ENCODE results near the gene SELL.

DNA sequence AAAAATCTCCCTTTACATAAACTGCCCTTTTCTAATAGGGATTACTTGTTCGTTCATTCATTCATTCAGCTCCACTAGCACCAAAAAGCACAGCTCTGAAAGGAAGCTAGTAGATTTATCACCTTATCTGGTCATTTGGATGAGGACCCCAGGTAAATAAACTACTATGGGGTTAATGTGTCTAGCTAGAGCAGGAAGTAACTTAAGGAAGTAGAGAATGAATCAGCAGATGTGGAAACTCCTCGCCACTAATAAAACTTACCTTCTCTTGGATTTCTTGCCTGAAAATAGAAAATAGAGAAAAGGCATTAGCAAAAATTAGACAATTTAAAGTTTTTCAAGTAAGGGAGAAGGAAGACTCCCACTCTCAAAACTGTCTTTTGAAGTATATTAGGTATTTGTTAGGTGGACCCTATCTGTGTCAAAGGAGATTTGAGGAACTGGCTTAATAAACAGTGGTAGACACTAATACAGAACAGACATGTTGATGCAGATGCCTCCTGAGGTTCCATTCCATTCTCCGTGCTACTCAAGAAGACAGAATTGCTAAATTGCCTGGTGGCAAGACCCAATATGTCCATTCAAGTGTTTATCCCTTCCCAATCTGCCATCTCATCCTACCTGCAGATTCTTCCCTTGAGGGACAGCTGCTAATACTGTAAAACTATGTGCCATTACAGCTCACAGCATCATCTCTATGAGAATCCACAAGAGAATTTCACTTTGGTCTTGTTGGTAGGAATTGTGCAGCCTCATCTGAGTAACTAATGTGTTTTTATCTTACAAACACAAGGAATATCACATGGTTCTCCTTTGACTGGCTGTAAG lies 14.9 kb downstream of the SELL start:
- TF ChIP-seq, protein P1, sequence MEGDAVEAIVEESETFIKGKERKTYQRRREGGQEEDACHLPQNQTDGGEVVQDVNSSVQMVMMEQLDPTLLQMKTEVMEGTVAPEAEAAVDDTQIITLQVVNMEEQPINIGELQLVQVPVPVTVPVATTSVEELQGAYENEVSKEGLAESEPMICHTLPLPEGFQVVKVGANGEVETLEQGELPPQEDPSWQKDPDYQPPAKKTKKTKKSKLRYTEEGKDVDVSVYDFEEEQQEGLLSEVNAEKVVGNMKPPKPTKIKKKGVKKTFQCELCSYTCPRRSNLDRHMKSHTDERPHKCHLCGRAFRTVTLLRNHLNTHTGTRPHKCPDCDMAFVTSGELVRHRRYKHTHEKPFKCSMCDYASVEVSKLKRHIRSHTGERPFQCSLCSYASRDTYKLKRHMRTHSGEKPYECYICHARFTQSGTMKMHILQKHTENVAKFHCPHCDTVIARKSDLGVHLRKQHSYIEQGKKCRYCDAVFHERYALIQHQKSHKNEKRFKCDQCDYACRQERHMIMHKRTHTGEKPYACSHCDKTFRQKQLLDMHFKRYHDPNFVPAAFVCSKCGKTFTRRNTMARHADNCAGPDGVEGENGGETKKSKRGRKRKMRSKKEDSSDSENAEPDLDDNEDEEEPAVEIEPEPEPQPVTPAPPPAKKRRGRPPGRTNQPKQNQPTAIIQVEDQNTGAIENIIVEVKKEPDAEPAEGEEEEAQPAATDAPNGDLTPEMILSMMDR (IDR thresholded peaks at IDR 0.05; ENCODE audit: insufficient read depth, low read length), result no peak
- no peak for TF ChIP-seq POLR2AphosphoS5 (IDR thresholded peaks at IDR 0.05; ENCODE audit: low read depth)
- TF ChIP-seq, protein P2, sequence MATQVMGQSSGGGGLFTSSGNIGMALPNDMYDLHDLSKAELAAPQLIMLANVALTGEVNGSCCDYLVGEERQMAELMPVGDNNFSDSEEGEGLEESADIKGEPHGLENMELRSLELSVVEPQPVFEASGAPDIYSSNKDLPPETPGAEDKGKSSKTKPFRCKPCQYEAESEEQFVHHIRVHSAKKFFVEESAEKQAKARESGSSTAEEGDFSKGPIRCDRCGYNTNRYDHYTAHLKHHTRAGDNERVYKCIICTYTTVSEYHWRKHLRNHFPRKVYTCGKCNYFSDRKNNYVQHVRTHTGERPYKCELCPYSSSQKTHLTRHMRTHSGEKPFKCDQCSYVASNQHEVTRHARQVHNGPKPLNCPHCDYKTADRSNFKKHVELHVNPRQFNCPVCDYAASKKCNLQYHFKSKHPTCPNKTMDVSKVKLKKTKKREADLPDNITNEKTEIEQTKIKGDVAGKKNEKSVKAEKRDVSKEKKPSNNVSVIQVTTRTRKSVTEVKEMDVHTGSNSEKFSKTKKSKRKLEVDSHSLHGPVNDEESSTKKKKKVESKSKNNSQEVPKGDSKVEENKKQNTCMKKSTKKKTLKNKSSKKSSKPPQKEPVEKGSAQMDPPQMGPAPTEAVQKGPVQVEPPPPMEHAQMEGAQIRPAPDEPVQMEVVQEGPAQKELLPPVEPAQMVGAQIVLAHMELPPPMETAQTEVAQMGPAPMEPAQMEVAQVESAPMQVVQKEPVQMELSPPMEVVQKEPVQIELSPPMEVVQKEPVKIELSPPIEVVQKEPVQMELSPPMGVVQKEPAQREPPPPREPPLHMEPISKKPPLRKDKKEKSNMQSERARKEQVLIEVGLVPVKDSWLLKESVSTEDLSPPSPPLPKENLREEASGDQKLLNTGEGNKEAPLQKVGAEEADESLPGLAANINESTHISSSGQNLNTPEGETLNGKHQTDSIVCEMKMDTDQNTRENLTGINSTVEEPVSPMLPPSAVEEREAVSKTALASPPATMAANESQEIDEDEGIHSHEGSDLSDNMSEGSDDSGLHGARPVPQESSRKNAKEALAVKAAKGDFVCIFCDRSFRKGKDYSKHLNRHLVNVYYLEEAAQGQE (IDR thresholded peaks at IDR 0.05; ENCODE audit: insufficient replicate concordance, low read depth), result no peak
